Skeletal muscle cell (primary cell): ENCODE data around the gene GPHA2.

ENCODE experiments used
- DNase-seq: peaks from one replicate; pipeline ENCODE4 v3.0.0-alpha.2; 2010; ENCODE audit warnings: low read depth
- H3K4me3 ChIP-seq: 2 replicates; pipeline ENCODE4 v1.5.1; 2011; ENCODE audit warnings: low read depth, mild to moderate bottlenecking, control low read depth, low read length, moderate library complexity

Gene GPHA2

DNA sequence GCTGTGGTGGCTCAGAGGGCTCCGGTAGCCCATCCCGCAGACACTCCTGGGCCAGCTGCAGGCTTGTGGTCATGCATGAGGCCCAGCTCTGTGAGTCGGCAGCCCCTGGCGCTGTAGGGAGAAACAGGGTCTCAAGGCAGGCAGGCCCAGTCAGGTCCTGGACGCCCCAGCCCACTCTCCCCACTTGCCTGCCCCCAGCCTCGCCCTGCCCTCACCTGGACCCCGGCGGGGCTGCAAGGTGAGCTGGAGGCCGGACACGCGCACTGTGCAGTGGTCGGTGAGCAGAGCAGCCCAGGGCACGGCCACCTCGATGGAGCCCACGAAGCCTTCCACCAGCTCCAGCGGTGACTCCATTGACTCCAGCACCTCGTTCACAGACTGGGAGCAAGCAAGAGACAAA lies 21.6 kb downstream of the GPHA2 start:
- DNase-seq = no peak
- H3K4me3 ChIP-seq = no peak overlapping the region

DNA sequence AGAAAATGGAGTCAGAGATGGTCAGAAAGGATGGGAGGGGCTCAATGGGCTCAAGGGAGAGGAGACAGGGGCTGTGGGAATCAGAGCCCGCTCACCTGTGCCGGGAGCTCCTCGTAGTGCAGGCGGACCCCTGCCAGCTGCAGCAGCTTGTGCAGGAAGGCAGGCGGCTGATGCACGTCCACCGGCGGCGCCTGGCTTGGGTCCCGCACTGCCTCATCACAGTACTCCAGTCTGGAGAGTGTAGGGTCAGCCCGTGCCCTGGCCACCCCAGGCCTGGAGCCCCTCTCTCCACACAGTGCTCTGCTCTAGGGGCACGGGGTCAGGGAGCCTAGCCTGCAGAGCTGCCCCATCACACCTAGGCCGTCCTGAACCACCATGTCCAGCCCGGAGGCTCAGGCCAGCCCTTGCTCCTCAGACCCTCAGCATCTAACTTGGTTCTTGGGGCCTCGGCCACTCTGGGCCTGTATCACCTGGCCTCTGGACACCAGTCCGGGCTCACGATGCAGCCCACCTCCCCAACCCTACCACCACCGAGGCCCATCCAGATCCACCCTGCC lies 22.4 kb downstream of the GPHA2 start:
- H3K4me3 ChIP-seq = no peak overlapping the region
- no peak for DNase-seq

DNA sequence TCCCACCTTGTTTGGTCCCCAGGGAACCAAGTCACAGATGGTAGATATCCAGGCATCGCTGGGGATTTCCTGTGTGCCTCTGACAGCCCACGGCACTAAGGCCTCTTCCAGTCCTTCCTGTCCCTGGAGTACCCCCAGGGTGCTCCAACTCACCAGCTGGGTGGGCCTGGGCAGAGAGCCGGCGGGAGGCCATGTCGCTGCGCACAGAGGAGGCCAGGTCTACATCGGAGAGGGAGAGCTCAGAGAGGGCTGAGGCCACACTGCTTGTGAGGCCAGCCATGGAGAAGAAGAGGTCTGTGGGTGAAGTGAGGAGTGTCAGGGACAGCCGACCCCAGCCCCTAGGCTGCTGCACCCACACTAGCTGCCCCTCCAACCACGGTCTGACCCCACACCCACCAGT lies 24.0 kb downstream of the GPHA2 start:
- no peak for DNase-seq
- H3K4me3 ChIP-seq = no peak overlapping the region

DNA sequence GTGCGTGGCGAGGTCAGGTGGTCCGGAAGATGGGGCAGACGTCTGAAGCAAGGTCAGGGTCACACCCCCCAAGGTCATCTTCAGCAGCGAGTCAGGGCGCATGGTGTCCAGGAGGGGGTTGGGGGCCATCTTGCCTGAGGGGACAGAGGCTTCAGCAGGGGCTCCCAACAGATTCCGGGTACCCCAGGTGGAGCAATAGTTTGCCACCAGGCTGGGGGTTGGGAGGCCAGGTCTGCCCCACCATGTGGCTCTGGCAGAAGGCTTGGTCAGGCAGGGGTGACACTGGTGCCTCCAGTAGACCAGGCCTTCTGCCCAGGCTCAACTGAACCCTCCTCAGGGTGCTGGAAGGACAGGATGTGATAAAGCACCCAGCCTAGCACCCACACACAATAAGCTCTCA lies 24.6 kb downstream of the GPHA2 start:
- DNase-seq = no peak
- H3K4me3 ChIP-seq = no peak overlapping the region

DNA sequence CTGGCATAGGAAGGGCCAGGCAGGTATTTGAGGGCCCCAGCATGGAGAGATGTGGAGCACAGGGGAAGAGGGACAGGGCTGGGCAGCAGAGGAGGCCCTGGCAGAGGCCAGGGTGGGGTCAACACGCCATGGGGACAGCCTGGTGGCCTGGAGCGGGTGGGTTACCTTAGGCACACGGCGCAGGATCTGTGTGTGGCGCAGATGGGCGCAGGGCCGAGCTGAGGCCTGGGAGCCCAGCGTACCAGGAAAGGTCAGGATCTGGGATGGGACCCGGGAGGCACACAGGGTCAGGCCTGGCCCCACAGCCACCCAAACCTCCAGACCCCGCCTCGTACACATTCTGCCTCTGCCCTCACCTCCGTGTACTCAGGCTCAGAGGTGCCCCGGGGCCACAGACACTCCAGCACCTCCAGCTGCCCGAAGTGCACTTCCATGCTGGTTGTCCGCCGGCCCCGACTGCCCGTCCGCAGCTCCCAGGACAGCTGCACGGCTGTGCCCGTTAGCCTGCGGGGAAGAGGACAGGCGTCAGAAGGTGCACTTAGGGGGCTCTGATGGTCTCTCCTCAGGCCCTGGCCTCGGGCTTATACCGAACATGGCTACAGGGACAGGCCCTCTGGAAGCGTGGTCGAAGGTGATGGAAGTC lies 25.1 kb downstream of the GPHA2 start:
- DNase-seq = no peak
- no peak overlapping the region for H3K4me3 ChIP-seq

DNA sequence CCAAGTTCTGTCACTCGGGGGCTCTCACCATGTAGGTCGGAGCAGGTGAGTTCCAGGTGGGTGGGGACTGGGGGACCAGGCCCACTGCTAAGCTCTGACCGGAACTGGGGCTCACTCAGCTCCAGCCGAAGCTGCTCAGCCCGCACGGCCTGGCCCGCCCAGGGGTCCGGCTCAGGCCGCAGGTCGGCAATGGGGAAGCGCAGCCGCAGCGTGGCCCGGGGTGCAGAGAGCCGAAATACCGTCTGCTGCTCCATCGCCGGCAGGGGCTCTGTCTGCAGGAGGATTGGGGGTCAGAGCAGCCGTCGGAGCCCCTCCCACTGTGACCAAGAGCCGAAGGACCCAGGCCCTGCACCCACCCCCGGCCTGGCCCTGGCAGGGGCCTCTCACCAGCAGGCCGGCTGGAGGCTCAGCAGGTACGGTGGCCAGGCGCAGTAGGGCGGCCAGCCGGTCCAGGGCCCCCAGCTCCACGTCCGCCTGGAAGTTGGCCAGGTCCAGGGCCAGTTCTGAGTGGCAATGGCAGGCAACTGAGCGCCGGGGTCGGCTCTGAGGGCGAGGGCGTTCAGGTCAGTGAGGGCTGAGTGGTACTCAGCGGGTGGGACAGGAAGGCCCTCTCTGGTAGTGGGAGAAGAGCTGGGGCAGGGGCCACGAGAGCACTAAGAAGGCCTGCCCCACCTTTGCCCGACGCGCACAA lies 25.9 kb downstream of the GPHA2 start:
- DNase-seq = no peak
- H3K4me3 ChIP-seq = no peak overlapping the region

DNA sequence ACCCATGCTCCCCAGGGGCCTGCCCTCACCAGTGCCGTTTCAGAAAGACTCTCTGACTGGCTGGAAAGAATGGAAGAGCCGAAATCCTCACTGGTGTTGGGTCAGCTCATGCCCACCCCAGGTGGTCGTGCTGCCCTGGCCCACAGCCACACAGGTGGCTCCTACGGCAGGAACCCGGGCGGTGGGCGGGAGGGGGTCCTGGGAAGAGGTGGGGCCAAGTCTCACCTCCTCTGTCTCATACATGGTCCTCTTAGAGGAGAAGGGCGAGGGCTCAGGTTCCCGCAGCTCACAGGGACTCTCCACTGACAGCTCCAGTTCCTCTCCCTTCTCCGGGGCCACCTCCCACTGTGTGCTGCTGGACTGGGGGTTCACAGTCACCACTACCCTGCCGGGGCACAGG lies 26.9 kb downstream of the GPHA2 start:
- H3K4me3 ChIP-seq = no peak overlapping the region
- no peak for DNase-seq

DNA sequence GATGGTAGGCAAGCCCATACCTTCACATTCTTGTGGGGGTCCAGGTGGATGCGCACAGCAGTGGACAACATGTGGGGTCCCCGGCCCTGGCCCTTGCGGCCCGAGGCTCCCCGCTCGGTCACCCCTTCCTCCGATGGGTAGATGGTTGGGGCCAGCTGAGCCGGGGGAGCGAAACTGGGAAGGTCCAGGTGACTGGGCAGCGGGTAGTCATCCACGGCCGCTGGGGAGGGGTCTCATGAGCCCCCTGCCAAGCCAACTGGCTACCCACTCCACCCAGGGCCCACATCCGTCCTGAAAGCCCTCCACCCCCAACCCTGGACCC lies 29.4 kb downstream of the GPHA2 start:
- H3K4me3 ChIP-seq = no peak overlapping the region
- DNase-seq = no peak

DNA sequence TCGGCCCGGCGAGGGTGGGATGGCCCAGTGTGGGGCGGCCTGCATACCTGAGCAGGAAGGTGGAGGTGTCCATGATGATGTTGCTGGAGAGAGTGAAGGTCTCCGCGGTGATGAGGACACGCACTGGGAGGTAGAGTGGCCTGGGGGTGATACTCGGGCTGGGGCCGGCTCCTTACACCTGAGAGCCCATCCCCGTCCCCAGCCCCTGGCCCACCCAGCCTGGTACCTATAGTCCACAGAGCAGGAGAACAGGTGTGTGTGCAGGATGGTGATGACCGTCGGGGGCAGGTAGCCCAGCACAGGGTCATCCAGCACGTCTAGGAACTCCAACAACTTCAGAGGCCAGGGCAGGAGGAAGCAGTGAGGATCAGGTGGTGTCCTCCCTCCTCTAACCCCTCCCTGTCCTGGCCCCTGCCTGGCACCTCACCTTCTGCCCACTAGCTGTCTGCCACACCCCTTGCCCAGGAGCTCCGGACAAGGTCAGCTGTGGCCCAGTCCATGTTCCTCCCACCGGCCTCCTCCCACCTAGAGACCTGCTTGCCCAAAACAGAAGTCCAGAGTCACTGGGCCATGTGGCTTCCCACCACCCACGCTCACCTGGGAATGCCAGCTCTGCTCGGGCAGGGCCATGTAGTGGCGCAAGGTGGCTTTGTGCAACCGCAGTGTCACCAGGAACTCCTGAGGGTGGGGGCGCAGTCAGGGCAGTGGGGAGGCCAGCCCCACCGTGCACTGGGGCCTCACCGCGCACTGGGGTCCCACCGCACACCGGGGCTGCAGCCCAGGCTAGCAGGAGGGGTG lies 30.0 kb downstream of the GPHA2 start:
- no peak for DNase-seq
- no peak overlapping the region for H3K4me3 ChIP-seq

DNA sequence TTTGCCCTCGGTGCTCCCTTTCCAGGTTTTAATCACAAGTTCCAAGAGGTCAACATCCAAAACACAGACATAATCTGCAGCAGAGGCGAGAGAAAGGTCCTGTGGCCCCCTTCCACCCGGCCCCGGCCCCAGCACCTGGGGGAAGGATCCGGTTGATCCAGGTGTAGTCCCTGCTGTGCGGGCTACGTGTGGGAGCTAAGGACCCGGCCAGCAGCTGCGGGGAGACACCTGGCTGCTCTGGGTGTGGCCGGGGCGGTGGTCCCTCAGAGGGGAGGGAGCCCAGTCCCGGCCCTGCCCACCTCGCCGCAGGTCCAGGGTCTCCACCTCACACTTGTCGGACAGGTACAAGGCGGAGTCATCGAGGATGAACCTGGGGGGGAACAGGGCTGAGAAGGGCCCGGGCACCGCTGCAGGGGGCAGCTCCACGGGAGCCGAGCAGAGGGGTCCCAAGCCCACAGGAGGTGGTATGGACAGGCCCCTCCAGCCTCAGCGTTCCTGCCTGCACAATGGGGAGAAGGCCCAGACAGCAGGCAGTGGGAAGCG lies 32.3 kb downstream of the GPHA2 start:
- H3K4me3 ChIP-seq = no peak overlapping the region
- DNase-seq = no peak

DNA sequence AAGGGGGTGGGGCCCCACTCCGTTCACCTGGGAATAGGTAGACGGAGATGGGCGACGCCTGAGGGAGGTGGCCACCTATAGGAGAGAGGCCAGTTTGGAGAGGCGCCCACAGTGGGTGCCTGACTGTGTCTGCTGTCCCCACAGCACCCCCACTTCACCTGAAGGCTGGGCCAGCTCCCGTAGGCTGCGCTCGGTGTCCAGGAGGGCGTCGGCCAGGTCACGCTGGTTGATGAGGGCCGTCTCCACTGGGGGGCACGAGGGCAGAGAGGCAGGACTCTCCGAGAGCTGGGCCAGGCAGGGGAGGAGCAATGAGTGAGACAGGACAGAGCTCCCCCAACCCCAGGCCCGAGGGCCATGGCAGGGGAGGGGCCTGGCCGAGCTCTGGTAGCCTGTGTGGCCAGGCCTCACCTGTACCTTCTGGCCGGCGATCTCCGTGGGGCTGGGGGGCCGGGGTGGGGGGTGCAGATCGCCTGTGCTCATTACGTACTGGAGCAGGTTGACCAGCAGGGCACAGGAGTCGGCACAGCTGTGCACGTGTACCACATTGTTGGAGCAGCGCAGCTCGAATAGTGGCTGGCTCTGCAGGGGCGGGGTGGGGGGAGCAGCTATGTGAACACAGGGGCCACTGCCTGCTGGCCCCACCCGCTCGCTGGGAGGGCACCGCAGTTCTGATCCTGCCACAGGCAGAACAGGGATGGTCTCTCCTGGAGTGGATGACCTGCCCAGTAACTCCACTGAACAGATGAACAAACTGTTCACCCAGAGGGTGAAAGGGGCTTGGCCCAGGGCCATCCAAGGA lies 33.4 kb downstream of the GPHA2 start:
- no peak for DNase-seq
- no peak overlapping the region for H3K4me3 ChIP-seq

DNA sequence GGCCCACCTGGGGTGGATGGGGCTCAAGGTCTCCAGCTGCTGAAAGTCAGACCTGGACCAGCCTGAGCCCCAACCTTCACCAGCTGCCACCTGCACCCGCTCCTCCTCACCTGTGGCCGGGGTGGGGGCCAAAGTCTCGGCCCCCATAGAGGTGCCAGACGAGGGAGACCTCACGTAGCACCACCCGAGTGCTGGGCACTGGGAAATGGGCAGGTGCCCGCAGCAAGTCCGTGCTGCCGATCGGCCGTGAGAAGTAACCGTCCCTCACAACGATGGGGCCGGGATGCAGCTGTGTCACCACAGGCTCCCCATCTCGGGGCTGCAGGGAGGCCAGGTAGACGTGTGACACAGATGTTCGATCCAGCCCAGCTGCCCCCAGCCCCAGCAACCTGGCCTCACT lies 34.9 kb downstream of the GPHA2 start:
- no peak overlapping the region for H3K4me3 ChIP-seq
- no peak for DNase-seq

DNA sequence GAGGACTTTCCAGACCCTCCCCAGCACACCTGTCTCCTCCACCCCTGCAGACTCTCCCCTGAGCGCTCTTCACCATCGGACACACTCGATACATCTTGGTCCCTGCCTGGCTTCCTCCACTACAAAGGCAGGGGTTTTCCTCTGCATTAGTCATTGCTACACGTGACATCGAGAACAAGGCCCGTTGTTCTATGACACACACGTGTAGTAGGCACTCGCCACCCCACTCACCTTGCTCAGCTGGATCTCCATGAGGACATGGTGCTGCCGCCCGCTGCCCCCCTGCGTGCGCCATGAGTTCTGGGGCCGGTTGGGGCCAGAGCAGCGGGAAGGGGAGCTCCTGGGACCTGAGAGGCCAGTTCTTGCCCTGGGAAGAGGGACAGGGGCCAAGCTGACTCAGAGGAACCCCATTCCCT lies 35.4 kb downstream of the GPHA2 start:
- H3K4me3 ChIP-seq = no peak overlapping the region
- DNase-seq = no peak

DNA sequence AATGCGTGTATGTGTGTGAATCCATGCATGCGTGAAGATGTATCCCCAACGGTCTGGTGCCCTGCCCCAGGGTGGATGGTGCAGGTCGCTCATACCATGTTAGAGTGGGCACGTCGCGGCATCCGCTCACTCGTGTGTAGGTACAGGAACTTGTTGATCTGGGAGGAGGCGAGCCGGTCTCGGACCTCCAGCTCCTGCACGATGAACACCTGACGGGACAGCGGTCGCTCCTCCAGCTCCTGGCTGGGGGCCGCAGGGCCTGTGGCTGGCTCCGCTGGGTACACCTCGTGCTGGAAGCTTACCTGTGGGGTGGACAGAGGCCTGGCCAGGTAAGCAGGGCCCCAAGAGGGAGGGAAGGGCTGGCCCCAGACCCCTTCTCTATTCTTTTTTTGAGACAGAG lies 37.2 kb downstream of the GPHA2 start:
- H3K4me3 ChIP-seq = no peak overlapping the region
- no peak for DNase-seq

DNA sequence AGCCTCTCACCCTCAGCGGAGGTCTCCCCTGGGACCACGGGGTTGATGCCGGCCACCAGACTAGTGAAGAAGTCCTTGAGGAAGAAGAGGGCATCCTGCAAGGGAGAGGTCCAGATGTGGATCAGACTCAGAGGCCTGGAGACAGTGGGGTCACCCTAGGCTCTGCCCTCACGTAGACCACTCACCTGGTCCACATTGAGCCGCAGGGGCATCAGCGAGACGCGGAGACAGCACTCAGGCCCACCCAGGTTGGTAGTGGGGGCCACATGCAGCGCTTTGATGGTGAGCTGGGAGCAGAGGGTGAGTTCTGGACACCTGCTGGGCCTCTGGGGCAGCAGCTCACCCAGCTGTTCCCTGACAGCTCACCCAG lies 37.6 kb downstream of the GPHA2 start:
- no peak overlapping the region for H3K4me3 ChIP-seq
- no peak for DNase-seq

DNA sequence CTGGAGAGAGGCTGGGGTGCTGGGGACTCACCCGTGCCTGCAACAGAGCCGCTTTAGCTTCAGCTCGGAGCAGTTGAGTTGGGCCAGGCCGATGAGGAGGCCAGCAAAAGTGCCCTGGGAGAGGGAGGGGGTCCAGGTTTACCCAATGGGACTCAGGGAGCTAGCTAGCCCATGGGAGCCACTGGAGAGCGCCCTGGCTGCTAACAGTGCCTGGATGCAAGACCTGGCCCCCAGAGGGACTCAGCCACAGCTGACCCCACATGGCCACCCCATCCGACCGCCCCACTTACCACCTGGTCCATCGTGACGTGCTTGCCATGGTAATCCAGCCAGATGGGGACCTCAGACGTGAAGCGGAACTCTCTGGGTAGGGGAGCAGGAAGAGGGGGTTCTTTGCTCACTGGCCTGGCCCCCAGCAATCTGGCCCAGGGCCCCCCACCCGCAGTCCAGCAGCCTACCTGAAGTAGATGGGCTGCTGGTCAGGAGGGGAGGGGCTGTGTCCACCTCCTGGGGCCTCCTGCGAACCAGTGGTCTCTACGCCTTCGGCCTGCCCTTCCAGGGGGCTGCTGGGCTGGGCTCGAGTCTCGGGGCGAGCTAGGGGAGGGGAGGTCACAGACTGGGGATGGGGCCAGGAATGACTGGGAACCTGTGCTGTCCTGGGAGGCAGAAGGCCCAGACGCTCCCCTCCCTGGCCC lies 38.2 kb downstream of the GPHA2 start:
- DNase-seq = no peak
- H3K4me3 ChIP-seq = no peak overlapping the region

DNA sequence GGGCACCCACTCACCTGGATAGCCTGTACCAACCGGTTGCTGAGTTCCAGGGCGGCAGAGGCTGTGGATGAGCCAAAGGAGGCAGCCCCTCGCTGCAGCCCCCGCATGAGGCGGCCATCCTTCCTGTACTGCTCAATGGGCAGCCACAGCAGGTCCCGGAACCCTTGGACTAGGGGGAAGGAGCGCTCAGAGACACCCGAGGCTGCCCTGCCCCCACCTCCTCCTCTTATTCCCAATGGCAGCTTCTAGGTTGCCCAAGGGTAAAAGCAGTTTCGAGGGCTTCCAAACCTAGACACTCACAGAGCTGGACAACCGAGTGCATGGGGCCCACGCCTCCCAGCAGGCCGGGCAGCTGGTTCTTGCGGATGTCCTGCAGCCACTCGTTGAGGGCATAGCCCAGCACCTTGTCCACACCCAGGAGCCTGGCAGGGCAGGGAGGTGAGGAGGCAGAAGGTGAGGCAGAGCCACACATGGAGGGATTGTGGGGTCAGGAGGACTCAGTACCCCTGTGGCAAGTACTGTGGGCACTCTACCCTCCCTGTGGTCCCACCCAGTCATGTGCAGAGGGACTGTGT lies 39.2 kb downstream of the GPHA2 start:
- H3K4me3 ChIP-seq = no peak overlapping the region
- no peak for DNase-seq

DNA sequence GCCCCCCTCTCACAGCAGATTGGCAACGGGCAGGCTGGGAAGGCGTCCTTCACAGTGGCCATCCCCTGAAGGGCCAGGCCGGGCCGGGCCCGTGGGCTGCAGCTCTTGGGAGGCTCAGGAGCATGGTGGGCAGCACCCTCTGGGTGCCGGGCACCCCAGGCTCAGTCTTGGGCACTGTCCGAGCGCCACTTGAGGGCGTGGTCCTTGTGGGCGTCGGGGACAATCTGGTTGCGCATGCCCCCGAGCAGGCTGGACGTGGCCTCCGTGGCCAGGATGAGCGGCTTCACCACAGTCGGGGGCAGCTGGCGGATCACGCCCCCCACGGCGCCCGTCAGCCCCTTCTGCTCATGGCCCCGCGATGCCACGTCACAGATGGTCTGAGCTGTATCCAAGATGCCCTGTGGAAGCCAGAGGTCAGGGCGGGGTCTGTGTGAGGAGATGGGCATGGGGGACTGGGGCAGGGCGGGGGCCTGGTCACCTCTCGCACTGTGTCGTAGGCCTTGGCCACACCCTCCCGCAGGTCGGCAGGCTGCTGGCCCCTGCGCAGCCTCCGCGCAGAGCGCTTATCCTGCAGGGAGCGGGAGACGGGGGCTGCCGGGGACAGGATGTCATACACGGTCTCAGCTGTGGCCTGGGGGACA lies 40.8 kb downstream of the GPHA2 start:
- H3K4me3 ChIP-seq = no peak overlapping the region
- no peak for DNase-seq
